Liver (tissue), 9 donors: ENCODE measurements around the gene PIEZO1. TPM values are rescaled to one million over a fixed set of nuclear protein-coding genes. Genes with fewer than 3 reads are reported as not detected.

ENCODE experiments used
- DNase-seq: peaks from one replicate; pipeline ENCODE4 v3.0.0-alpha.2; 2017; ENCODE audit warnings: low spot score
- H3K27ac ChIP-seq, 2 donors: one replicate each; pipeline ENCODE4 v1.7.0; 2013; ENCODE audit warnings: inconsistent platforms in 2 of 2, low read length in 2 of 2, control low read depth in 1 of 2, low read depth in 1 of 2, mild to moderate bottlenecking in 1 of 2
- H3K27me3 ChIP-seq, 4 donors: one replicate each; pipeline versions ENCODE4 v1.6.1 to v1.7.0; 2013; ENCODE audit warnings: low read length in 3 of 4, inconsistent platforms in 1 of 4, mild to moderate bottlenecking in 1 of 4, moderate library complexity in 1 of 4; ENCODE audit not compliant: control insufficient read depth in 4 of 4, insufficient read depth in 4 of 4
- H3K36me3 ChIP-seq, 4 donors: one replicate each; pipeline versions ENCODE4 v1.6.1 to v1.7.0; 2013; ENCODE audit warnings: low read length in 3 of 4, mild to moderate bottlenecking in 3 of 4, low read depth in 1 of 4, moderate library complexity in 1 of 4; ENCODE audit not compliant: control insufficient read depth in 4 of 4, insufficient read depth in 3 of 4
- H3K4me1 ChIP-seq, 4 donors: one replicate each; pipeline versions ENCODE4 v1.6.1 to v1.7.0; 2013; ENCODE audit warnings: low read length in 3 of 4, mild to moderate bottlenecking in 3 of 4, moderate library complexity in 1 of 4; ENCODE audit not compliant: control insufficient read depth in 4 of 4, insufficient read depth in 4 of 4
- H3K4me3 ChIP-seq, 3 donors: one replicate each; pipeline versions ENCODE4 v1.6.1 to v1.7.0; 2013; ENCODE audit warnings: low read length in 3 of 3, control low read depth in 1 of 3, low read depth in 1 of 3, mild to moderate bottlenecking in 1 of 3
- H3K9ac ChIP-seq, 2 donors: one replicate each; pipeline ENCODE4 v1.7.0; 2013; ENCODE audit warnings: low read length in 2 of 2, mild to moderate bottlenecking in 2 of 2, moderate library complexity in 2 of 2, control low read depth in 1 of 2, low read depth in 1 of 2
- H3K9me3 ChIP-seq, 4 donors: one replicate each; pipeline versions ENCODE4 v1.6.1 to v1.7.0; 2013; ENCODE audit warnings: low read length in 3 of 4; ENCODE audit not compliant: control insufficient read depth in 4 of 4
- ATF3 ChIP-seq: IDR thresholded peaks from 2 replicates; pipeline ENCODE4 v1.6.1; 2016; ENCODE audit warnings: antibody characterized with exemption
- CTCF ChIP-seq: fragments of 150-350 bp; IDR thresholded peaks from 2 replicates; pipeline ENCODE4 v1.5.1; 2017; ENCODE audit warnings: improper control_type of control experiment, low read depth, low read length; ENCODE audit not compliant: missing input control
- FOXA1 ChIP-seq: IDR thresholded peaks from 2 replicates; pipeline ENCODE4 v1.6.1; 2016; ENCODE audit warnings: antibody characterized with exemption
- FOXA2 ChIP-seq: IDR thresholded peaks from 2 replicates; pipeline ENCODE4 v1.6.1; 2016; ENCODE audit warnings: antibody characterized with exemption
- GABPA ChIP-seq, 2 donors: IDR thresholded peaks in 1 of 2; conservative IDR thresholded peaks in 1 of 2; 2 replicates each; pipeline ENCODE4 v1.6.1; 2016; ENCODE audit warnings: antibody characterized with exemption in 2 of 2, mild to moderate bottlenecking in 1 of 2, moderate library complexity in 1 of 2
- HNF4G ChIP-seq: IDR thresholded peaks from 2 replicates; pipeline ENCODE4 v1.6.1; 2016; ENCODE audit warnings: antibody characterized with exemption
- MAX ChIP-seq: IDR thresholded peaks from 2 replicates; pipeline ENCODE4 v1.6.1; 2016; ENCODE audit warnings: antibody characterized with exemption
- NR2F2 ChIP-seq: IDR thresholded peaks from 2 replicates; pipeline ENCODE4 v1.6.1; 2016; ENCODE audit warnings: antibody characterized with exemption
- RAD21 ChIP-seq, 2 donors: IDR thresholded peaks; 2 replicates each; pipeline ENCODE4 v1.6.1; 2016; ENCODE audit warnings: antibody characterized with exemption in 2 of 2, mild to moderate bottlenecking in 2 of 2
- REST ChIP-seq: IDR thresholded peaks from 2 replicates; pipeline ENCODE4 v1.6.1; 2016; ENCODE audit warnings: antibody characterized with exemption, mild to moderate bottlenecking
- RXRA ChIP-seq, 2 donors: IDR thresholded peaks; 2 replicates each; pipeline ENCODE4 v1.6.1; 2017 to 2018; ENCODE audit warnings: antibody characterized with exemption in 2 of 2, mild to moderate bottlenecking in 1 of 2
- SP1 ChIP-seq: IDR thresholded peaks from 2 replicates; pipeline ENCODE4 v1.6.1; 2018; ENCODE audit warnings: antibody characterized with exemption, mild to moderate bottlenecking
- TAF1 ChIP-seq: conservative IDR thresholded peaks from 2 replicates; pipeline ENCODE4 v1.6.1; 2016; ENCODE audit warnings: antibody characterized with exemption, mild to moderate bottlenecking
- YY1 ChIP-seq: IDR thresholded peaks from 2 replicates; pipeline ENCODE4 v1.6.1; 2016; ENCODE audit warnings: antibody characterized with exemption, mild to moderate bottlenecking
- ZBTB33 ChIP-seq: IDR thresholded peaks from 2 replicates; pipeline ENCODE4 v1.6.1; 2016; ENCODE audit warnings: antibody characterized with exemption
- WGBS: extraction: QIAGEN DNeasy Blood & Tissue Kit; methylation state at CpG from one replicate; pipeline ENCODE4 v1.1.7; 2013; 5-methylcytosine and 5-hydroxymethylcytosine counted together
- polyA plus RNA-seq, 2 donors: library from polyadenylated mRNA; stranded (reverse) in 1 of 2; unstranded in 1 of 2; fragments of 200-250 nt in 1 of 2; fragments of >200 nt in 1 of 2; fragmentation: Nextera tagmentation in 1 of 2; extraction: Ambion mirVana in 1 of 2; gene quantifications; one replicate each; pipeline versions ENCODE4 v1.2.1 to v1.2.3, GENCODE V29; 2013 to 2015
- total RNA-seq, 2 donors: library from RNA; depleted of rRNA; stranded (reverse); fragments of >200 nt; gene quantifications; one replicate each; pipeline ENCODE4 v1.2.3, GENCODE V29; 2014
- donor health status: healthy.
- donor health status: healthy.
- donor health status: healthy.
- donor health status: healthy.
- donor health status: healthy.

The PIEZO1 gene
- total and polyA plus RNA-seq, 4 donors = 15.3 to 74.7 (median 59.2) TPM

GRCh38 chr16:88778541-88779065, 6.4 kb downstream of the PIEZO1 start:
- Histone ChIP-seq H3K9ac (no peak overlapping the region), H3K36me3 (no peaks in the 10 kb centered on the region), H3K27me3 (no peaks in the 10 kb centered on the region), H3K4me3 (no peak overlapping the region), H3K9me3 (no peaks in the 10 kb centered on the region), H3K27ac (no peak overlapping the region), H3K4me1 (peaks cover 15 to 54% (median 29%) of the 10 kb centered on the region in 4 donors)
- no peak for DNase-seq
- WGBS = 93% methylated on average over 30 of the region's 30 CpGs
- TF ChIP-seq GABPA (IDR thresholded peaks at IDR 0.05 in 1 of 2, conservative IDR thresholded peaks at IDR 0.05 in 1 of 2) = no peak
- TF ChIP-seq MAX = no peak
- no peak for TF ChIP-seq ZBTB33
- TF ChIP-seq NR2F2 = no peak
- no peak for TF ChIP-seq SP1
- no peak for TF ChIP-seq ATF3
- TF ChIP-seq TAF1 = no peak
- no peak for TF ChIP-seq RXRA (IDR thresholded peaks at IDR 0.05)
- TF ChIP-seq FOXA1 = no peak
- no peak for TF ChIP-seq CTCF
- no peak for TF ChIP-seq FOXA2
- TF ChIP-seq REST = no peak
- no peak for TF ChIP-seq YY1
- no peak for TF ChIP-seq HNF4G
- no peak for TF ChIP-seq RAD21 (IDR thresholded peaks at IDR 0.05)

- peaks cover 15 to 53% (median 26%) of the 10 kb centered on the region in 4 donors for H3K4me1 ChIP-seq
- 81% methylated on average over 7 of the region's 7 CpGs for WGBS
Observed at GRCh38 chr16:88778271-88778525, 6.8 kb downstream of the PIEZO1 start.

More at GRCh38 chr16:88778271-88778525, 6.8 kb downstream of the PIEZO1 start:
- H3K27ac ChIP-seq = no peak overlapping the region
- no peaks in the 10 kb centered on the region for H3K36me3 ChIP-seq
- no peaks in the 10 kb centered on the region for H3K27me3 ChIP-seq
- TF ChIP-seq ATF3 (no peak), FOXA2 (no peak), MAX (no peak), CTCF (no peak), NR2F2 (no peak), RXRA (IDR thresholded peaks at IDR 0.05) (no peak), GABPA (IDR thresholded peaks at IDR 0.05 in 1 of 2, conservative IDR thresholded peaks at IDR 0.05 in 1 of 2) (no peak), REST (no peak), RAD21 (IDR thresholded peaks at IDR 0.05) (no peak)
- H3K9me3 ChIP-seq = no peaks in the 10 kb centered on the region
- no peak overlapping the region for H3K9ac ChIP-seq
- no peak overlapping the region for H3K4me3 ChIP-seq
- no peak for DNase-seq
